Stimulated activated naive CD8-positive, alpha-beta T cell treated with anti-CD3 and anti-CD28 coated beads, Interleukin-15, amount 100 ng/mL, for 72 hours (primary cell): ENCODE results near the gene RALGAPA1.
"Not testable (repeated sequence)": the region's sequence is repeated elsewhere in the genome, so short reads cannot be mapped to it uniquely, and the experiment has no call there.

Experiments
- ATAC-seq: fragments of 150-1000 bp; cut with Tn5 transposase; 2 replicates; pipeline ENCODE4 v1.10.0; 2021; ENCODE audit warnings: mild to moderate bottlenecking, moderate library complexity
- DNase-seq, 2 donors: peaks; one replicate each; pipeline ENCODE4 v3.0.0; 2021 to 2022
- H3K27ac Mint-ChIP-seq, 2 donors: one replicate each; pipeline ENCODE4 v1.8.0; 2022; ENCODE audit warnings: mild to moderate bottlenecking in 2 of 2, mixed read lengths in 2 of 2, moderate library complexity in 2 of 2
- H3K27me3 Mint-ChIP-seq: one replicate; pipeline ENCODE4 v1.8.0; 2022; ENCODE audit warnings: mixed read lengths
- H3K4me1 Mint-ChIP-seq: one replicate; pipeline ENCODE4 v1.8.0; 2022; ENCODE audit warnings: mild to moderate bottlenecking, mixed read lengths
- H3K4me3 Mint-ChIP-seq, 2 donors: one replicate each; pipeline ENCODE4 v1.8.0; 2022; ENCODE audit warnings: mild to moderate bottlenecking in 2 of 2, mixed read lengths in 2 of 2, moderate library complexity in 1 of 2
- H3K9me3 Mint-ChIP-seq, 2 donors: one replicate each; pipeline ENCODE4 v1.8.0; 2022; ENCODE audit warnings: mixed read lengths in 2 of 2

RALGAPA1 gene

GRCh38 chr14:35750202-35750904, 58.7 kb downstream of the RALGAPA1 start:
- DNase-seq: no peak
- Mint-ChIP-seq H3K4me3 (no peak overlapping the region), H3K9me3 (no peaks in the 10 kb centered on the region), H3K27me3 (no peaks in the 10 kb centered on the region), H3K27ac (no peak overlapping the region), H3K4me1 (no peaks in the 10 kb centered on the region)
- no peak for ATAC-seq

DNA sequence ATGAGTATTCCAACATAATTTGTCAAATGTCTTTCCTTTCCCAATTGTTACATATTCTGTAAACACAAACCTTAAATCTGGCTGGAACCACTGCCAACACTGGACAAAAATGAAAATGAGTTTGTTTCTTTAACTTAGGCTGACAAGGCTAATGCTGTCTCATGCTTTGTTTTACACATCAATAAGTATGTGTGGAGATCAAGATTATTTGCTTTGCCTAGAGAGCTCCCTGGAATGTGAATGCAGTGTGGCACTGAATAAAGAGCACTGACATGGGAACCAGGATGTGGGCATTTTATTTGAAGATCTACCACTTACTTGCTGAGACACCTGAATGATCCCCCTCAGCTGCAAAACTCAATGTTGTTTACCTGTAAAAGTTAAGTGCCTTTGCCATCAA, 61.7 kb downstream of the RALGAPA1 start:
- DNase-seq (no peak), ATAC-seq (no peak)
- Mint-ChIP-seq H3K27me3 (no peaks in the 10 kb centered on the region), H3K9me3 (no peaks in the 10 kb centered on the region), H3K4me3 (no peak overlapping the region), H3K27ac (no peak overlapping the region), H3K4me1 (peaks cover 10% of the 10 kb centered on the region)

- peak overlapping the region; percentile 40 to 67 for H3K4me3 Mint-ChIP-seq
- peak overlapping the region; percentile 69 to 87 for H3K27ac Mint-ChIP-seq
- H3K4me1 Mint-ChIP-seq: peaks cover 26% of the 10 kb centered on the region
- DNase-seq (no peak), ATAC-seq (peak; percentile 53)
- no peaks in the 10 kb centered on the region for H3K27me3 Mint-ChIP-seq
- H3K9me3 Mint-ChIP-seq: no peaks in the 10 kb centered on the region
Observed at GRCh38 chr14:35742442-35742841, 66.7 kb downstream of the RALGAPA1 start.

DNA sequence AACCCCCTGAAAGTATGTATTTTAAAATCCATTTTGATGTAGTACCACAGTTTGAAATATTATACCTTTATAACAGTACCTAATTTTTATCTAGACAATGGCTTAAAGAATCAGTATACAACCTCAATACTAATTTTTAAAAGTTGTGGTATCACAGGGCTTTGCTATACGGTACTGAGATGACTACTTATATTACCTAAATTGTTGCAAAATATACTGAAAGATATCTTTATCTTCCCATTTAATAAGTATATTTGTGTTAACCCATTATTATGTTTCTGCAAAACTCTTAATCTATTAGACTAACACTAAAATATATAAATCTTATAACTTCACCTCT, 67.1 kb downstream of the RALGAPA1 start:
- H3K9me3 Mint-ChIP-seq: no peaks in the 10 kb centered on the region
- no peaks in the 10 kb centered on the region for H3K27me3 Mint-ChIP-seq
- ATAC-seq (peak; percentile 92), DNase-seq (no peak)
- H3K4me3 Mint-ChIP-seq: peak overlapping the region; percentile 34 to 67
- H3K27ac Mint-ChIP-seq: peak overlapping the region; percentile 47 to 72
- H3K4me1 Mint-ChIP-seq: peaks cover 26% of the 10 kb centered on the region

GRCh38 chr14:35741345-35742031, 67.6 kb downstream of the RALGAPA1 start:
- Mint-ChIP-seq H3K4me3 (peak overlapping the region; percentile 34 to 44), H3K4me1 (peaks cover 26% of the 10 kb centered on the region), H3K27ac (peak overlapping the region; percentile 47 to 72), H3K27me3 (no peaks in the 10 kb centered on the region), H3K9me3 (no peaks in the 10 kb centered on the region)
- DNase-seq (no peak), ATAC-seq (peak; percentile 63)

DNA sequence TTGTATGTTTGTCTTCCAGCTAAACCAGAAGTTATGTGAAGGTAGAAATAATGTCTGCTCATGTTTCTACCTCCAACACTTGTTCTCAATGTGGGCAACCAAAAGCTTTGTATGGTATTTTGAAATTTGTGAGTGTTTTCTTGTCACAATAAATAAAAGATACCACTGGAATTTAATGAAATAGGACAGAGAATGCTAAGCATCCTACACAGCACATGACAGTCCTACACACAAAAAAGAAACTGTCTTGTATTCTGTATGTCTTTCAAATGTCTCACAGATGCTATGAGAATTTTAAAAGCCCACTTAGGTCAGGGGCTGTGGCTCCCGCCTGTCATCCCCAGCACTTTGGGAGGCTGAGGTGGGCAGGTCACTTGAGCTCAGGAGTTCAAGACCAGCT, 68.9 kb downstream of the RALGAPA1 start:
- no peaks in the 10 kb centered on the region for H3K27me3 Mint-ChIP-seq
- H3K27ac Mint-ChIP-seq: no peak overlapping the region
- ATAC-seq (no peak), DNase-seq (no peak)
- no peaks in the 10 kb centered on the region for H3K9me3 Mint-ChIP-seq
- peaks cover 26% of the 10 kb centered on the region for H3K4me1 Mint-ChIP-seq
- H3K4me3 Mint-ChIP-seq: no peak overlapping the region

DNA sequence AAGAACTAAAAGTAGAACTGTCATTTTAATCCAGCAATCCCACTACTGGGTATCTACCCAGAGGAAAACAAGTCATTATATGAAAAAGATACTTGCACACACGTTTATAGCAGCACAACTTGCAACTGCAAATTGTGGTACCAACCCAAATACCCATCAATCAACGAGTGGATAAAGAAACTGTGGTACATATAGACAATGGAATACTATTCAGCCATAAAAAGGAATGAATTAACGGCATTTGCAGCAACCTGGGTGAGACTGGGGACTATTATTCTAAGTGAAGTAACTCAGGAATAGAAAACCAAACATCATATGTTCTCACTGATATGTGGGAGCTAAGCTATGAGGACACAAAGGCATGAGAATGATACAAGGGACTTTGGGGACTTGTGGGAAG, 73.9 kb downstream of the RALGAPA1 start:
- not testable (repeated sequence) for H3K27me3 Mint-ChIP-seq, DNase-seq, H3K27ac Mint-ChIP-seq, ATAC-seq, H3K4me3 Mint-ChIP-seq, H3K9me3 Mint-ChIP-seq
- peaks cover 17% of the 10 kb centered on the region for H3K4me1 Mint-ChIP-seq

DNA sequence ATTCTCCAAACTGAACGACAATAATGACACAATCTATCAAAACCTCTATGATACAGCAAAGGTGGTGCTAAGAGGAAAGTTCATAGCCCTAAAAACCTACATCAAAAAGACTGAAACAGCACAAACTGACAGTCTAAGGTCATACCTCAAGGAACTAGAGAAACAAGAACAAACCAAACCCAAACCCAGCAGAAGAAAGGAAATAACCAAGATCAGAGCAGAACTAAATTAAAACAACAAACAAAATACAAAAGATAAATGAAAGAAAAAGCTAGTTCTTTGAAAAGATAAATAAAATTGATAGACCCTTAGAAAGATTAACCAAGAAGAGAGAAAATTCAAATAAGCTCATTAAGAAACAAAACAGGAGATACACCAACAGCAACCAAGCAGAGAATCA, 75.6 kb downstream of the RALGAPA1 start:
- not testable (repeated sequence) for DNase-seq, H3K27ac Mint-ChIP-seq, ATAC-seq, H3K27me3 Mint-ChIP-seq, H3K9me3 Mint-ChIP-seq
- Mint-ChIP-seq H3K4me1 (peaks cover 17% of the 10 kb centered on the region), H3K4me3 (peak overlapping the region in 1 of 2 donors; percentile 0)

- H3K9me3 Mint-ChIP-seq: peaks cover 0 to 4% of the 10 kb centered on the region in 2 donors
- H3K27ac Mint-ChIP-seq: peak overlapping the region in 1 of 2 donors; percentile 70
- no peak for DNase-seq
- peaks cover 17% of the 10 kb centered on the region for H3K4me1 Mint-ChIP-seq
- H3K27me3 Mint-ChIP-seq: no peaks in the 10 kb centered on the region
- no peak overlapping the region for H3K4me3 Mint-ChIP-seq
- no peak for ATAC-seq
Observed at GRCh38 chr14:35730871-35731270, 78.2 kb downstream of the RALGAPA1 start.

- DNase-seq: no peak
Observed at GRCh38 chr14:35727764-35728163, 81.3 kb downstream of the RALGAPA1 start.

DNA sequence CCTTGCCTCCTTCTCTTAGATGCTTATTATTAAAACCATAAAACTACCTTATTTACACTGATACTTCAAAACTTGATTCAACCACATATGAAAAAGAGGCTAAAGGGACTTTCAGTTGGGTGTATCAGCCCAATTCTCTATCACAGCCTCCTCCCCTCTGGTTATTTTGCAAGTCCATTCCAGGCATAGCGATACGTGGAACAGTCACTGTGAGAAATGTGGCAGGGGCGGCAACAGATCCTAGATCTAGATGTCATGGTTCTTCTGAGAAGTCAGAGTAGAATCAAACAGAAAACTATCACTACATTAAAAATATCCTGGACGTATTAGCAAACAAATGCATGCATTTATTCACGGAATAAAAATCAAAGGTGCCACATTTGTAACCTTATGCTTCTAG, 83.2 kb downstream of the RALGAPA1 start:
- H3K4me1 Mint-ChIP-seq: no peaks in the 10 kb centered on the region
- DNase-seq: no peak
- H3K9me3 Mint-ChIP-seq: no peaks in the 10 kb centered on the region
- ATAC-seq: no peak
- no peak overlapping the region for H3K4me3 Mint-ChIP-seq
- H3K27ac Mint-ChIP-seq: no peak overlapping the region
- H3K27me3 Mint-ChIP-seq: no peaks in the 10 kb centered on the region

More at GRCh38 chr14:35727764-35728163, 81.3 kb downstream of the RALGAPA1 start:
- Mint-ChIP-seq H3K9me3 (no peaks in the 10 kb centered on the region), H3K27ac (no peak overlapping the region), H3K27me3 (no peaks in the 10 kb centered on the region), H3K4me3 (no peak overlapping the region), H3K4me1 (peaks cover 11% of the 10 kb centered on the region)
- no peak for ATAC-seq

GRCh38 chr14:35715079-35715478, 94.0 kb downstream of the RALGAPA1 start:
- Mint-ChIP-seq H3K27ac (no peak overlapping the region), H3K4me3 (no peak overlapping the region), H3K27me3 (no peaks in the 10 kb centered on the region), H3K4me1 (no peaks in the 10 kb centered on the region), H3K9me3 (no peaks in the 10 kb centered on the region)
- ATAC-seq (no peak), DNase-seq (no peak)

- H3K4me3 Mint-ChIP-seq: no peak overlapping the region
- no peaks in the 10 kb centered on the region for H3K4me1 Mint-ChIP-seq
- H3K27ac Mint-ChIP-seq: no peak overlapping the region
- no peaks in the 10 kb centered on the region for H3K27me3 Mint-ChIP-seq
- no peak for DNase-seq
- ATAC-seq: no peak
- H3K9me3 Mint-ChIP-seq: no peaks in the 10 kb centered on the region
Observed at GRCh38 chr14:35712466-35712865, 96.6 kb downstream of the RALGAPA1 start.

DNA sequence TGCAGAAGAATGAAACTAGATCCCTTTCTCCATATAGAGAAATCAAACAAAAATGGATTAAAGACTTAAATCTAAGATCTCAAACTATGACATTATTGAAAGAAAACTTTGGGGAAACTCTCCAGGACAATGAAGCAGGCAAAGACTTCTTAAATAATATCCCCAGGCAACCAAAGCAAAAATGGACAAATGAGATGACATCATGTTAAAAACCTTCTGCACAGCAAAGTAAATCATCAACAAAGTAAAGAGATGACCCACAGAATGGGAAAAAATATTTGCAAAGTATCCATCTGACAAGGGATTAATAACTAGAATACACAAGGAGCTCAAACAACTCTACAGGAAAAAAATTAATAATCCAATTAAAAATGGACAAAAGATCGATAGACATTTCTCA, 101.0 kb downstream of the RALGAPA1 start:
- peaks cover 6% of the 10 kb centered on the region for H3K4me1 Mint-ChIP-seq
- H3K4me3 Mint-ChIP-seq: no peak overlapping the region
- H3K27me3 Mint-ChIP-seq: no peaks in the 10 kb centered on the region
- DNase-seq (no peak), ATAC-seq (no peak)
- no peak overlapping the region for H3K27ac Mint-ChIP-seq
- H3K9me3 Mint-ChIP-seq: no peaks in the 10 kb centered on the region

GRCh38 chr14:35705636-35706035, 103.5 kb downstream of the RALGAPA1 start:
- Mint-ChIP-seq H3K4me1 (peaks cover 6% of the 10 kb centered on the region), H3K4me3 (no peak overlapping the region)

GRCh38 chr14:35704793-35705493, 104.2 kb downstream of the RALGAPA1 start:
- no peaks in the 10 kb centered on the region for H3K9me3 Mint-ChIP-seq
- H3K4me1 Mint-ChIP-seq: peaks cover 6% of the 10 kb centered on the region
- DNase-seq: no peak
- H3K27ac Mint-ChIP-seq: no peak overlapping the region
- H3K27me3 Mint-ChIP-seq: no peaks in the 10 kb centered on the region
- no peak overlapping the region for H3K4me3 Mint-ChIP-seq
- peak; percentile 42 for ATAC-seq

More at GRCh38 chr14:35705636-35706035, 103.5 kb downstream of the RALGAPA1 start:
- no peak overlapping the region for H3K27ac Mint-ChIP-seq
- no peaks in the 10 kb centered on the region for H3K9me3 Mint-ChIP-seq
- no peak for ATAC-seq
- no peak for DNase-seq
- H3K27me3 Mint-ChIP-seq: no peaks in the 10 kb centered on the region
